OCI-LY7 (cell line): ENCODE measurements around the gene ZFP36L2. TPM values are rescaled to one million over a fixed set of nuclear protein-coding genes. Genes with fewer than 3 reads are reported as not detected.

ENCODE experiments used
- BruUV-seq: library from RNA; stranded (reverse); fragments of 400-500 nt; replicated peaks from 2 replicates; lab custom pipeline; 2021; lab: Mats Ljungman, UMichigan
- CTCF ChIA-PET: fragments of 300-600 bp; sonication (Branson Sonifier 250); formaldehyde crosslinking; loops from one replicate; lab custom pipeline; 2022; ENCODE audit warnings: antibody characterized with exemption; ENCODE audit not compliant: unreplicated experiment; lab: Charles Lee
- POLR2A ChIA-PET: fragments of 300-600 bp; sonication (Branson Sonifier 250); formaldehyde crosslinking; loops from one replicate; lab custom pipeline; 2022; ENCODE audit warnings: antibody characterized with exemption; lab: Charles Lee
- DNase-seq: peaks from one replicate; pipeline ENCODE4 v3.0.0-alpha.2; 2015; ENCODE audit warnings: low spot score
- H2AFZ ChIP-seq: fragments of 200-600 bp; sonication (generic), shearing (Covaris generic); 2 replicates; pipeline ENCODE4 v1.6.1; 2014; ENCODE audit warnings: mild to moderate bottlenecking, antibody characterized with exemption, low read length, moderate library complexity
- H3K27ac ChIP-seq: fragments of 200-600 bp; sonication (generic); 2 replicates; pipeline ENCODE4 v1.5.1; 2014; ENCODE audit warnings: mixed run types, low read depth, mild to moderate bottlenecking, moderate library complexity, low read length, inconsistent platforms; ENCODE audit not compliant: poor library complexity, severe bottlenecking
- H3K36me3 ChIP-seq: fragments of 200-600 bp; sonication (generic); 2 replicates; pipeline ENCODE4 v1.6.1; 2014; ENCODE audit warnings: mild to moderate bottlenecking, antibody characterized with exemption, low read length, moderate library complexity, mixed read lengths; ENCODE audit not compliant: insufficient read depth
- H3K4me1 ChIP-seq: fragments of 200-600 bp; sonication (generic); 2 replicates; pipeline ENCODE4 v1.5.1; 2014; ENCODE audit warnings: mild to moderate bottlenecking, low read length; ENCODE audit not compliant: insufficient read depth, poor library complexity, severe bottlenecking
- H3K4me2 ChIP-seq: fragments of 200-600 bp; sonication (generic); 2 replicates; pipeline ENCODE4 v1.6.1; 2014; ENCODE audit warnings: mild to moderate bottlenecking, low read length
- H3K4me3 ChIP-seq: fragments of 200-600 bp; sonication (generic); 2 replicates; pipeline ENCODE4 v1.5.1; 2014; ENCODE audit warnings: mild to moderate bottlenecking, low read depth, low read length; ENCODE audit not compliant: poor library complexity, severe bottlenecking
- H3K79me2 ChIP-seq: fragments of 200-600 bp; sonication (generic); 2 replicates; pipeline ENCODE4 v1.6.1; 2016; ENCODE audit warnings: low read depth, mild to moderate bottlenecking, low read length, moderate library complexity, mixed read lengths; ENCODE audit not compliant: insufficient read depth
- H3K9me2 ChIP-seq: fragments of 200-600 bp; sonication (generic); 2 replicates; pipeline ENCODE4 v1.6.1; 2016; ENCODE audit warnings: mild to moderate bottlenecking, low read length, mixed read lengths; ENCODE audit not compliant: insufficient read depth
- H3K9me3 ChIP-seq: fragments of 200-600 bp; sonication (generic); 2 replicates; pipeline ENCODE4 v1.6.1; 2014; ENCODE audit warnings: mild to moderate bottlenecking, mixed run types, low read length, mixed read lengths
- H4K20me1 ChIP-seq: fragments of 200-600 bp; sonication (generic); 2 replicates; pipeline ENCODE4 v1.6.1; 2014; ENCODE audit warnings: mild to moderate bottlenecking, antibody characterized with exemption, low read length, moderate library complexity, mixed read lengths; ENCODE audit not compliant: insufficient read depth
- EZH2phosphoT487 ChIP-seq: fragments of 200-600 bp; sonication (generic); IDR thresholded peaks from 2 replicates; pipeline ENCODE4 v1.6.1; 2018; ENCODE audit warnings: low read depth, borderline replicate concordance, mild to moderate bottlenecking, mixed run types, antibody characterized with exemption, low read length, moderate library complexity, mixed read lengths
- intact Hi-C: fragments of 100-400 bp; cut with micrococcal nuclease; formaldehyde crosslinking; loops from one replicate; pipeline ENCODE4 v1.10.0; 2022; ENCODE audit not compliant: unreplicated experiment
- total RNA-seq, 2 experiments: library from RNA; depleted of rRNA in 1 of 2; stranded (reverse); fragments of >200 nt in 1 of 2; shearing (Covaris generic) in 1 of 2; gene quantifications; 2 replicates each; pipeline ENCODE4 v1.2.3, GENCODE V29; 2014 to 2022
- TF ChIP-seq, protein P1 (sequence below): fragments of 200-600 bp; sonication (generic); conservative IDR thresholded peaks from 2 replicates; pipeline ENCODE4 v1.5.1; 2014; ENCODE audit warnings: mild to moderate bottlenecking, antibody characterized with exemption, low read length, moderate library complexity, mixed read lengths

Gene ZFP36L2
- total RNA-seq, 2 experiments from 2014 or later, result 6.8 to 37.2 TPM

DNA sequence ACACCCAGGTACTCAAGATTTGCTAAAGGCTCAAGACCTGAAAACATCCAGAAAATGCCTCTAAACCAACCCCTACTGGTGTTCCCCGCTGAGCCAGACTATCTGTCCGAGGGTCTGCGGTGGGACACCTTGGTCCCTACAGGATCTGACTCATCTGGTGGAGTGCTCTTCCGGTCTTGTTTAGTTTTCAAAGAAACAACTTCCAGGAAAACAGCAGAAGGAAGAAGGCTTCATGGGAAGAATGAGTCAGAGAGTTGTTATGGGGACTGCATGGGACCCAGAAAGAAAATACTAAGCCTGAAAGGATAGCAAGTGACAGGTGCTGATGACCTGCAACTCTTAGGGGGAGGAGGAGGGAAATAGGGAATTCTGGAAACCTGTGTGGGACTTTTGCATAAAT lies 41.3 kb downstream of the ZFP36L2 start:
- ChIA-PET POLR2A (no interaction called here), CTCF (no interaction called here)
- BruUV-seq, result no TSS peak
- no peaks in the 10 kb centered on the region for H3K4me1 ChIP-seq
- H3K27ac ChIP-seq, result no peak overlapping the region
- TF ChIP-seq, protein P1, sequence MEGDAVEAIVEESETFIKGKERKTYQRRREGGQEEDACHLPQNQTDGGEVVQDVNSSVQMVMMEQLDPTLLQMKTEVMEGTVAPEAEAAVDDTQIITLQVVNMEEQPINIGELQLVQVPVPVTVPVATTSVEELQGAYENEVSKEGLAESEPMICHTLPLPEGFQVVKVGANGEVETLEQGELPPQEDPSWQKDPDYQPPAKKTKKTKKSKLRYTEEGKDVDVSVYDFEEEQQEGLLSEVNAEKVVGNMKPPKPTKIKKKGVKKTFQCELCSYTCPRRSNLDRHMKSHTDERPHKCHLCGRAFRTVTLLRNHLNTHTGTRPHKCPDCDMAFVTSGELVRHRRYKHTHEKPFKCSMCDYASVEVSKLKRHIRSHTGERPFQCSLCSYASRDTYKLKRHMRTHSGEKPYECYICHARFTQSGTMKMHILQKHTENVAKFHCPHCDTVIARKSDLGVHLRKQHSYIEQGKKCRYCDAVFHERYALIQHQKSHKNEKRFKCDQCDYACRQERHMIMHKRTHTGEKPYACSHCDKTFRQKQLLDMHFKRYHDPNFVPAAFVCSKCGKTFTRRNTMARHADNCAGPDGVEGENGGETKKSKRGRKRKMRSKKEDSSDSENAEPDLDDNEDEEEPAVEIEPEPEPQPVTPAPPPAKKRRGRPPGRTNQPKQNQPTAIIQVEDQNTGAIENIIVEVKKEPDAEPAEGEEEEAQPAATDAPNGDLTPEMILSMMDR, result no peak
- TF ChIP-seq EZH2phosphoT487, result no peak
- no peak overlapping the region for H3K4me3 ChIP-seq
- no peaks in the 10 kb centered on the region for H3K36me3 ChIP-seq
- H3K79me2 ChIP-seq, result no peaks in the 10 kb centered on the region
- H2AFZ ChIP-seq, result no peak overlapping the region
- intact Hi-C loops, result no loop called here
- H3K9me2 ChIP-seq, result no peaks in the 10 kb centered on the region
- H4K20me1 ChIP-seq, result no peaks in the 10 kb centered on the region
- DNase-seq, result no peak
- H3K9me3 ChIP-seq, result no peaks in the 10 kb centered on the region
- no peak overlapping the region for H3K4me2 ChIP-seq

DNA sequence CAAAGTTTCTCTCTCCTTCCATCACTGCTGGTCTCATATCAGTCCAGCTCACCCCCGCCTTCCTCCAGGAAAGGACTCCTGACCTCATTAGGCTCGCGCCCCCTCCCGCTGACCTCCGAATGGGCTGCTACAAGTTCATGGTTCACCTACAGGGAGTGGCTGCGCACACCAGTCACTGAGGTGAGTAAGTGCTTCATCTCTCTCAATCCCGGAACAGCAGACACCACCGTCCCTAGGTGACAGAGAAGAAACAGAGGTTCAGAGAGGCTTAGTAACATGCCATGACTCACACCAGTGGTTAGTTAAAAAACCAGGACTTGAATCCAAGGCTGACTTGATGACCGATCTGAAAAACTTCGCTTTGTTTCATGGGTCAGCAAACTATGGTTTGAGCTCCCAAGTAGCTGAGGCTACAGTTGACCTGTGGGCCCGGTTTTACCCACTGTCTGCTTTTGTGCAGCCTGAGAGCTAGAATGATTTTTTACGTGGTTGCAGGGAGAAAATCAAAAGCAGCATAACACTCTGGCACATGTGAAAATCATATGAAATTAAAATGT lies 42.0 kb downstream of the ZFP36L2 start:
- no peak overlapping the region for H3K27ac ChIP-seq
- no peak for DNase-seq
- no peaks in the 10 kb centered on the region for H3K9me2 ChIP-seq
- no peaks in the 10 kb centered on the region for H3K4me1 ChIP-seq
- H3K36me3 ChIP-seq, result no peaks in the 10 kb centered on the region
- H3K4me2 ChIP-seq, result no peak overlapping the region
- intact Hi-C loops, result no loop called here
- ChIA-PET CTCF (no interaction called here), POLR2A (no interaction called here)
- H3K79me2 ChIP-seq, result no peaks in the 10 kb centered on the region
- H4K20me1 ChIP-seq, result no peaks in the 10 kb centered on the region
- H3K9me3 ChIP-seq, result no peaks in the 10 kb centered on the region
- BruUV-seq, result no TSS peak
- no peak overlapping the region for H2AFZ ChIP-seq
- TF ChIP-seq EZH2phosphoT487, result no peak
- TF ChIP-seq, protein P1, result no peak
- no peak overlapping the region for H3K4me3 ChIP-seq

DNA sequence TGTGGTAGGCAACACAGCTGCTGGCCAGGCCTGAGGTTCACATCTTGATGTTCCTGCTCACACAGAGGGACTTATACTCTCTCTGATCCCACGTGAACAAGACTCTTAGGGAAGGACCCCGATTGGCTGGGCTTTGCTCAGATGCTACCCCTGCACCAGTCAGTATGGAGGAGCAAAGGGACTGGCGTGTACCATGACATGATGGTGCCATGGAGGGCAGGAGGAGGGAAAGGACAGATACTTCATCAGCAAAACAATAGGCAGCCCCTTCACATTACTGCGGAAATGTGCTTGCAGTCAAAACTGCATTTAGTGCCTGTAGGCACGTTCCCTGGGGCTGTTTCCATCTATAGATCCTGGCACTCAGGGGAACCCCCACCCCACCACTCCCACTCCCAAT lies 42.7 kb downstream of the ZFP36L2 start:
- Histone ChIP-seq H2AFZ (no peak overlapping the region), H3K36me3 (no peaks in the 10 kb centered on the region), H3K9me3 (no peaks in the 10 kb centered on the region), H3K27ac (no peak overlapping the region), H3K4me3 (no peak overlapping the region), H3K4me2 (no peak overlapping the region), H3K9me2 (no peaks in the 10 kb centered on the region), H3K79me2 (no peaks in the 10 kb centered on the region), H3K4me1 (no peaks in the 10 kb centered on the region), H4K20me1 (no peaks in the 10 kb centered on the region)
- TF ChIP-seq EZH2phosphoT487, result no peak
- TF ChIP-seq, protein P1, result no peak
- intact Hi-C loops, result no loop called here
- ChIA-PET CTCF (no interaction called here), POLR2A (no interaction called here)
- BruUV-seq, result no TSS peak
- DNase-seq, result no peak
